GM19043 (cell line): ENCODE data around the gene MAGI2.
"Not testable (repeated sequence)": the region's sequence is repeated elsewhere in the genome, so short reads cannot be mapped to it uniquely, and the experiment has no call there.

Experiments used
- ATAC-seq: cut with Tn5 transposase; IDR thresholded peaks from one replicate; pipeline ENCODE4 v1.9.1; 2021; ENCODE audit warnings: low read depth; ENCODE audit not compliant: unreplicated experiment

MAGI2 gene

GRCh38 chr7:78607099-78607498 lies 846.4 kb downstream of the MAGI2 start:
- no peak for ATAC-seq

GRCh38 chr7:78605119-78605518 lies 848.3 kb downstream of the MAGI2 start:
- no peak for ATAC-seq

- ATAC-seq = no peak
Observed at GRCh38 chr7:78601728-78602127, 851.7 kb downstream of the MAGI2 start.

GRCh38 chr7:78594156-78594555 lies 859.3 kb downstream of the MAGI2 start:
- no peak for ATAC-seq

GRCh38 chr7:78588393-78588792 lies 865.1 kb downstream of the MAGI2 start:
- ATAC-seq = no peak

- ATAC-seq = no peak
Observed at GRCh38 chr7:78587443-78588044, 865.9 kb downstream of the MAGI2 start.

GRCh38 chr7:78585980-78586379 lies 867.5 kb downstream of the MAGI2 start:
- no peak for ATAC-seq

- ATAC-seq = no peak
Observed at GRCh38 chr7:78578686-78579085, 874.8 kb downstream of the MAGI2 start.

GRCh38 chr7:78577174-78577952 lies 876.1 kb downstream of the MAGI2 start:
- not testable (repeated sequence) for ATAC-seq

- ATAC-seq = no peak
Observed at GRCh38 chr7:78576236-78576635, 877.2 kb downstream of the MAGI2 start.

- ATAC-seq = no peak
Observed at GRCh38 chr7:78571292-78571691, 882.2 kb downstream of the MAGI2 start.

- ATAC-seq = no peak
Observed at GRCh38 chr7:78568690-78569089, 884.8 kb downstream of the MAGI2 start.

- no peak for ATAC-seq
Observed at GRCh38 chr7:78567836-78568235, 885.6 kb downstream of the MAGI2 start.

GRCh38 chr7:78565784-78566183 lies 887.7 kb downstream of the MAGI2 start:
- ATAC-seq = no peak

- ATAC-seq = no peak
Observed at GRCh38 chr7:78563191-78563590, 890.3 kb downstream of the MAGI2 start.

GRCh38 chr7:78562191-78562590 lies 891.3 kb downstream of the MAGI2 start:
- ATAC-seq = no peak

- ATAC-seq = no peak
Observed at GRCh38 chr7:78558566-78558965, 894.9 kb downstream of the MAGI2 start.

- no peak for ATAC-seq
Observed at GRCh38 chr7:78543976-78544375, 909.5 kb downstream of the MAGI2 start.

- ATAC-seq = no peak
Observed at GRCh38 chr7:78542981-78543380, 910.5 kb downstream of the MAGI2 start.

- ATAC-seq = no peak
Observed at GRCh38 chr7:78542541-78542940, 910.9 kb downstream of the MAGI2 start.

- ATAC-seq = no peak
Observed at GRCh38 chr7:78539825-78540224, 913.6 kb downstream of the MAGI2 start.

GRCh38 chr7:78535655-78536054 lies 917.8 kb downstream of the MAGI2 start:
- no peak for ATAC-seq
